ENCODE measurements around the gene ZP1. TPM values are rescaled to one million over a fixed set of nuclear protein-coding genes. Genes with fewer than 3 reads are reported as not detected.

ZP1 gene
- total and polyA plus RNA-seq, 2 of the 4 experiments (the other 2 are of a cell fraction) = 0.18 to 1.6 TPM

DNA sequence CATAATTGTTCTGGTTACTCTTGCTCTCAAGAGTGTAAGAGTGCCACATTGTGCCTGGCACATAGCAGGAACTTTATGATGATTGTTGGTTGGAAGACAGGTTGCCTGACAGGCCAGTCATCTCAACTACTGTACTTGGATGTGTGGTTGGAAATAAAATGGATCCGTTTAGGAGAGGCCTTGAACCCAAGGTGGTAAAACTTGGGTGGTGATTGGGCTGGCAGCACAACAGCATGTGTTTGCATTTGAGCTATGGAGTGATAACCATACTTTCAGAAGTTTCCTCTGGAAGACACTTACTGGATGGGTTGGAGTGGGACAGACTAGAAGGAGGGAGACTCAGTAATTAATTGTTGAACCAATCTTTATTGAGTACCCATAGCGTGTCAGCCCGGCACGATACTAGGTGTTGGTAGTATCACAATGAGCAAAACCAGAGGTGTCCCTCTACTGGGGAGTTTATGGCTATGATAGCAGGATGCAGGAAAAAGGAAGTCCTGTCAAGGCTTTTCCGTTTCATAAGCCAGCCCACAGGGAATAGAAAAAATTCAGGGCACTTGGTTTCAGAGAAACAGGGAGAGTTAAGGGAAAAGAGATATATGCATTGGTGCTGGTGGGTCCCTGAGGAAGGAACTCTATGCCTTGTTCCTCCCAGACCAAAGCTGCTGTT lies 43.5 kb downstream of the ZP1 start:
- ChIA-PET CTCF (no interaction called here), POLR2A (ENCODE audit: unreplicated experiment) (no interaction called here)
- intact Hi-C loops (cut with micrococcal nuclease) = no loop called here

More for the DNA sequence above, 43.5 kb downstream of the ZP1 start:
- H3K4me3 ChIP-seq (ENCODE audit: insufficient read depth, low read depth, low read length) = no peak overlapping the region
- dilution Hi-C loops (cut with HindIII; ENCODE audit: low sequenced_read_pairs, unreplicated experiment) (no loop called here), in situ Hi-C loops (cut with MboI; ENCODE audit: low sequenced_read_pairs) (loop anchor here (25.0 kb wide), 1 partner anchor 1324 kb away; no protein-coding TSS in a partner anchor)
- no peak overlapping the region for H4K8ac ChIP-seq (ENCODE audit: low read depth in 2 of 2, low read length in 2 of 2)
- no peak overlapping the region for H3K14ac ChIP-seq (replicated peaks; ENCODE audit: low read depth, low read length)
- H2AK5ac ChIP-seq (ENCODE audit: low read depth, low read length) = no peak overlapping the region
- DNase-seq = no peak
- no peak overlapping the region for H2BK5ac ChIP-seq (ENCODE audit: low read depth, low read length, poor library complexity, severe bottlenecking)
- no peak overlapping the region for H4K5ac ChIP-seq (ENCODE audit: low read depth, low read length)
- no peak overlapping the region for H3K9ac ChIP-seq (ENCODE audit: low read depth, low read length)
- H3K4me1 ChIP-seq (ENCODE audit: control insufficient read depth, insufficient read depth, low read length) = peaks cover 3% of the 10 kb centered on the region; the same call in 1 of the 2 replicates
- H2BK120ac ChIP-seq (ENCODE audit: low read depth, low read length) = no peak overlapping the region
- H3K36me3 ChIP-seq (ENCODE audit: control insufficient read depth, insufficient read depth, low read length) = no peaks in the 10 kb centered on the region
- H2AFZ ChIP-seq (replicated peaks; ENCODE audit: low read length, poor library complexity) = no peak overlapping the region
- no peak overlapping the region for H2AK9ac ChIP-seq (replicated peaks; ENCODE audit: low read depth, low read length, poor library complexity)
- 80% methylated on average over 4 of the region's 5 CpGs; no CpG with 5 or more reads in 1 of the 2 experiments for WGBS, 2 experiments (ENCODE audit: extremely low coverage in 2 of 2, insufficient read length in 1 of 2)
- H3K18ac ChIP-seq (ENCODE audit: low read depth, low read length) = no peak overlapping the region
- no peak overlapping the region for H3K4me2 ChIP-seq (ENCODE audit: low read depth, low read length)
- peaks cover 5% of the 10 kb centered on the region; the same call in 1 of the 2 replicates for H4K20me1 ChIP-seq (ENCODE audit: insufficient read depth, low read length)
- no peak overlapping the region for H4K91ac ChIP-seq (ENCODE audit: insufficient read depth, low read depth, low read length)
- ATAC-seq (ENCODE audit: low read depth) = no peak
- no peak overlapping the region for H3K23ac ChIP-seq (ENCODE audit: low read depth, low read length)
- peaks cover 3 to 14% of the 10 kb centered on the region in 2 experiments for H3K79me1 ChIP-seq (ENCODE audit: low read depth in 1 of 2, low read length in 2 of 2)
- no peak overlapping the region for H3K27ac ChIP-seq (ENCODE audit: insufficient read depth, low read length)
- BruUV-seq (replicated peaks) = no TSS peak
- no peak overlapping the region for H2BK20ac ChIP-seq (ENCODE audit: low read depth, low read length)
- TF ChIP-seq, protein P1, sequence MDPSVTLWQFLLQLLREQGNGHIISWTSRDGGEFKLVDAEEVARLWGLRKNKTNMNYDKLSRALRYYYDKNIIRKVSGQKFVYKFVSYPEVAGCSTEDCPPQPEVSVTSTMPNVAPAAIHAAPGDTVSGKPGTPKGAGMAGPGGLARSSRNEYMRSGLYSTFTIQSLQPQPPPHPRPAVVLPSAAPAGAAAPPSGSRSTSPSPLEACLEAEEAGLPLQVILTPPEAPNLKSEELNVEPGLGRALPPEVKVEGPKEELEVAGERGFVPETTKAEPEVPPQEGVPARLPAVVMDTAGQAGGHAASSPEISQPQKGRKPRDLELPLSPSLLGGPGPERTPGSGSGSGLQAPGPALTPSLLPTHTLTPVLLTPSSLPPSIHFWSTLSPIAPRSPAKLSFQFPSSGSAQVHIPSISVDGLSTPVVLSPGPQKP (IDR thresholded peaks at IDR 0.05; ENCODE audit: borderline replicate concordance, low read depth, low read length) = no peak
- no peak for TF ChIP-seq BHLHE40 (IDR thresholded peaks at IDR 0.05; ENCODE audit: low read depth, low read length)
- no peak for TF ChIP-seq NFE2L2 (IDR thresholded peaks at IDR 0.05; ENCODE audit: low read depth, low read length)
- no peak for TF ChIP-seq FOS (IDR thresholded peaks at IDR 0.05; ENCODE audit: low read depth, low read length)
- no peak for TF ChIP-seq MXI1 (IDR thresholded peaks at IDR 0.05; ENCODE audit: borderline replicate concordance, low read depth, low read length)
- TF ChIP-seq, protein P2, sequence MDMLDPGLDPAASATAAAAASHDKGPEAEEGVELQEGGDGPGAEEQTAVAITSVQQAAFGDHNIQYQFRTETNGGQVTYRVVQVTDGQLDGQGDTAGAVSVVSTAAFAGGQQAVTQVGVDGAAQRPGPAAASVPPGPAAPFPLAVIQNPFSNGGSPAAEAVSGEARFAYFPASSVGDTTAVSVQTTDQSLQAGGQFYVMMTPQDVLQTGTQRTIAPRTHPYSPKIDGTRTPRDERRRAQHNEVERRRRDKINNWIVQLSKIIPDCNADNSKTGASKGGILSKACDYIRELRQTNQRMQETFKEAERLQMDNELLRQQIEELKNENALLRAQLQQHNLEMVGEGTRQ (IDR thresholded peaks at IDR 0.05; ENCODE audit: low read depth, low read length) = no peak
- no peak for TF ChIP-seq RFX5 (IDR thresholded peaks at IDR 0.05; ENCODE audit: low read depth, low read length)
- TF ChIP-seq CHD1 (IDR thresholded peaks at IDR 0.05; ENCODE audit: low read depth, low read length) = no peak
- TF ChIP-seq, protein P3, sequence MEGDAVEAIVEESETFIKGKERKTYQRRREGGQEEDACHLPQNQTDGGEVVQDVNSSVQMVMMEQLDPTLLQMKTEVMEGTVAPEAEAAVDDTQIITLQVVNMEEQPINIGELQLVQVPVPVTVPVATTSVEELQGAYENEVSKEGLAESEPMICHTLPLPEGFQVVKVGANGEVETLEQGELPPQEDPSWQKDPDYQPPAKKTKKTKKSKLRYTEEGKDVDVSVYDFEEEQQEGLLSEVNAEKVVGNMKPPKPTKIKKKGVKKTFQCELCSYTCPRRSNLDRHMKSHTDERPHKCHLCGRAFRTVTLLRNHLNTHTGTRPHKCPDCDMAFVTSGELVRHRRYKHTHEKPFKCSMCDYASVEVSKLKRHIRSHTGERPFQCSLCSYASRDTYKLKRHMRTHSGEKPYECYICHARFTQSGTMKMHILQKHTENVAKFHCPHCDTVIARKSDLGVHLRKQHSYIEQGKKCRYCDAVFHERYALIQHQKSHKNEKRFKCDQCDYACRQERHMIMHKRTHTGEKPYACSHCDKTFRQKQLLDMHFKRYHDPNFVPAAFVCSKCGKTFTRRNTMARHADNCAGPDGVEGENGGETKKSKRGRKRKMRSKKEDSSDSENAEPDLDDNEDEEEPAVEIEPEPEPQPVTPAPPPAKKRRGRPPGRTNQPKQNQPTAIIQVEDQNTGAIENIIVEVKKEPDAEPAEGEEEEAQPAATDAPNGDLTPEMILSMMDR (conservative IDR thresholded peaks at IDR 0.05; ENCODE audit: low read depth, low read length) = no peak
- TF ChIP-seq POLR2A (IDR thresholded peaks at IDR 0.05; ENCODE audit: low read depth, low read length) = no peak
- TF ChIP-seq MAZ (IDR thresholded peaks at IDR 0.05; ENCODE audit: borderline replicate concordance, low read depth, low read length) = no peak
- no peak overlapping the region for H3K4ac ChIP-seq (ENCODE audit: low read depth, low read length)
- no peak overlapping the region for H2BK15ac ChIP-seq (ENCODE audit: low read depth, low read length)
- H3K56ac ChIP-seq (ENCODE audit: extremely low read depth, insufficient read depth, low read length) = no peak overlapping the region
- peaks cover 10% of the 10 kb centered on the region for H3K27me3 ChIP-seq (ENCODE audit: control insufficient read depth, insufficient read depth, low read length)
- H3K9me3 ChIP-seq (ENCODE audit: control insufficient read depth, insufficient read depth, low read length) = no peaks in the 10 kb centered on the region
- peaks cover 5% of the 10 kb centered on the region for H3K9me1 ChIP-seq (ENCODE audit: insufficient read depth, low read length)
